NCI-H510A treated with DMSO at 0.1 percent for 48 hours (cell line): Measurements from ENCODE around the gene NXPH4.

ENCODE experiments used
- DNase-seq: peaks from one replicate; lab custom pipeline; 2025; lab: John Stamatoyannopoulos, UW

Gene NXPH4

DNA sequence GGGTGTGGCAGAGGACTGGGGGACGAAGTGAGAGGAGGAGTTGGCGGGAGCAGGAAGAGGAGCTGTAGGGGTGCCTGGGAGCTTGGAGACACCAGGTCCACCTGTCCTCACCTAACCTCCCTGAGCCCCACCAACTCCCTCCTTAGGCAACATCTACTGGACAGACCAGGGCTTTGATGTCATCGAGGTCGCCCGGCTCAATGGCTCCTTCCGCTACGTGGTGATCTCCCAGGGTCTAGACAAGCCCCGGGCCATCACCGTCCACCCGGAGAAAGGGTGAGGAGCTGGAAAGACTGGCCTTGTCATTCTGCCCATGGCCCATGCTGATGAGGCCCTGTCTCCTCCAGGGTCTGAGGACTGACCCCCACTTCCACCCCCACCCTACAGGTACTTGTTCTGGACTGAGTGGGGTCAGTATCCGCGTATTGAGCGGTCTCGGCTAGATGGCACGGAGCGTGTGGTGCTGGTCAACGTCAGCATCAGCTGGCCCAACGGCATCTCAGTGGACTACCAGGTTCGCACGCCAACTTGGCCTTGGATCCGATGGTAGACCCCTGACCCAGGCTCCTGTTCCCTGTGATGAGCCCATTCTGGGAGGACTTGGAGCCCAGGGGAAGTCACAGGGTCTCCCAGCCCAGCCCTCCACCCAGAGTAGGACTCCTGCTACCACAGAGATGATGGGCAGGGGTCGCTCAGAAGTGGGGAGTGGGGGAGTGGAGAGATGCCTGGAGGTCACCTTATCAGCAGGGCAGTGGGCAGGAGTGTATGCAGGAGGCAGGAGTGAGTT is 32.5 kb upstream of the NXPH4 start:
- DNase-seq: no peak

DNA sequence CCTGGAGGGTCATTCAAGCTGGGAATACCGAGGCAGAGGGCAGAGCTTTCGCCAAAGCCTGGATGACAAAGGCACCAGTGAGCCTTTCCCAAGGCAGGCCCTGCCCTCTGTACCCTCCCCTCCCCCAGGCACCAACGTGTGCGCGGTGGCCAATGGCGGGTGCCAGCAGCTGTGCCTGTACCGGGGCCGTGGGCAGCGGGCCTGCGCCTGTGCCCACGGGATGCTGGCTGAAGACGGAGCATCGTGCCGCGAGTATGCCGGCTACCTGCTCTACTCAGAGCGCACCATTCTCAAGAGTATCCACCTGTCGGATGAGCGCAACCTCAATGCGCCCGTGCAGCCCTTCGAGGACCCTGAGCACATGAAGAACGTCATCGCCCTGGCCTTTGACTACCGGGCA is 31.2 kb upstream of the NXPH4 start:
- no peak for DNase-seq

DNA sequence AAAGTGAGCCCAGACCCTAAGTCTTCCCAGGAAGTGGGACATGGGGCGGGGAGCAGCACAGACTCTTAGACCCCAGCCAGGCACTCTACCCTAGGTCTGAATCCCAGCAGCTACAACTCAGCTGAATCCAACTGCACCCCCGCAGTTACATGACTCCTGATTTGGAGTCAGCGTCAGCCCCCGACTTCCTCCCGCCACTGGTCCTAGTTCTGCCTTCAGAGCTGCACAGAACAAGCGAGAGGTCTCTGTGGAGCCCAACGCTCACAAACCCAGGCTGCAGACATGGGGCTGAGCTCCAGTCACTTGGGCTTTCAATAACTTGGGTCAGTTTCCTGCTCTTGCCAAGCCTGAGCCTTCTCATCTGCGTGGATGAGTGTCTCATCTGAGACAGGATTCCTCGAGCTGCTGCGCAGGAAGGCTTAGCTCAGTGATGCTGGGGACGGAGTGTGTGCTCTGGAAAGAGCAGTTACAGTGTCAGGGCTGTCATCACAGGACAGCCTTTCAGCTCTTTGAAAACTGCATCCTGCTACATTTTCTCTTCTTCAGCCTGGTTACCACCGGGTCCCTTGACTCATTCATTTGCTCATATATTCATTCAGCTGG is 30.6 kb upstream of the NXPH4 start:
- DNase-seq: no peak

DNA sequence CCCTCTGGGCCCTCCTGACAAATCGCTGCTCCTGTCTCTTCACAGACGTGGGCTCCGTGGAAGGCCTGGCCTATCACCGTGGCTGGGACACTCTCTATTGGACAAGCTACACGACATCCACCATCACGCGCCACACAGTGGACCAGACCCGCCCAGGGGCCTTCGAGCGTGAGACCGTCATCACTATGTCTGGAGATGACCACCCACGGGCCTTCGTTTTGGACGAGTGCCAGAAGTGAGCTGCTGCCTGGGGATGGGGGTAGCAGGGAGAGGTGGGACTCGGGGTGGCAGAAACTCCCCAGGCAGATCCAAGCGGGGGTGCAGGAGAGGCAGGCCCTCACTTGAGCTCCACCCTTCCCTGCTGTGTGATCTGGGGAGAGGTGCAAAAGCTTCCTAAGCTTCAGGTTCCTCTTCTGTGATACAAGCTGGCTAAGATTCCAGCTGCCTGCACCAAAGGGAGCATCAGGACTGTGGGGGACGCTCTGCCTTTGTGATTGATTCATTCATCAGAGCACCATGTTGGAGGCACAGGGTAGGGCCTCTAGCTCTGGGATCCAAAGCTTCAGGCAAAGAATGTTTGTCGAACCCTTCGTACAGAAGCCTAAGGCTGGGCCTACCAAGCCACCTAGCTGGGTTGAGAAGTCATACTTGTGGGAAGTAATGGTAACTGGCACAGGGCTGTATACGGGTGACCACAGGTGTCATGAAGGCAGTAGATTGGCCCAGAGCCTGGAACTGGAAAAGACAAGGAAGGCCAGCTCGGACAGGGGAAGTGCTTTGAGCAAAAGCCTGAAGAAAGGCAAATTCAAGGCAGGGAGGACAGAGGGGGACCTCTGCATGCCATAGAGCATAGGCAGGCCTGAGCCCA is 29.1 kb upstream of the NXPH4 start:
- no peak for DNase-seq

DNA sequence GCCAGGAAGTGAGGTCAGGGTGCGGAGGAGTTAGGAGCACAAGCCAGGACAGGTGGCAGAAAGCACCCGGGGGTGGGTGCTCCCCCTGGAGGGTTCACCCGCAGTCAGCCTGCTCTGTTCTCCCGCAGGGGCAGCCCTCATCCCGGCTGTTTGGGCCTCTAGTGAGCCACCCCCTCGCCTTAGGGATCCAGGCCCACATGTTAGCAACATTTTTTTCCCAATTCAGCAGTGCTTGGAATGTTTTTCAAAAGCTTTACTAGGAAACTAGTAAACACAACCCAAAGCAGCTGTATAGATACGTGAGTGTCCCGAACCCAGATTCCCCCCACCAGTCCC is 28.5 kb upstream of the NXPH4 start:
- DNase-seq: no peak

DNA sequence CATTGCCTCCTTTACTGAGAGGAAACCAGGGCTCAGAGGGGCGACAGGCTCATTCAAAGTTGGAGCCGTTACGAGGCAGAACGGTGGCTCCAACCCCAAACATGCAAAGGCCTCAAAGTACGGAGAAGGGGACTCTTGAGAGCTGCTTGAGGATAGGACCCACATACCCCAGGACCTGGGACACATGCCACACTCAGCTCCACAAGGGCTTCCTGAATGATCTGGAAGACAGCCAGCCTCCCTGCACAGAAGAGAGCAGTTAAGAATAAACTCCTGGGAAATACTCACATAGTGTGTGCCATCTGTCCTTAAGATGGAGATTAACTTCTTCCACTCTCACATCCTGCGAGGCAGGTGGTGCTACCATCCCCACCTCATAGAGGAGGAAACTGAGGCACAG is 26.6 kb upstream of the NXPH4 start:
- no peak for DNase-seq

DNA sequence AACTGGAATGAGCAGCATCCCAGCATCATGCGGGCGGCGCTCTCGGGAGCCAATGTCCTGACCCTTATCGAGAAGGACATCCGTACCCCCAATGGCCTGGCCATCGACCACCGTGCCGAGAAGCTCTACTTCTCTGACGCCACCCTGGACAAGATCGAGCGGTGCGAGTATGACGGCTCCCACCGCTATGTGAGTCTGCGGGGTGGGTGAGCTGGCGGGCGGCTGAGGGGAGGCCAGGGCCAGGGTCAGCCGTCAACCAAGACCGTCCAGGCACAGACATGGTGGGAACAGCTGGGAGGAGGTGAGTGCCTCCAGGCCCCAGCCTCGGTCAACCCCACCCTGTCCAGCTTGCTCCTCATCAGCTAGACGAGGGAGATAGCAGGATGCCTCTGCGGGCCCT is 25.8 kb upstream of the NXPH4 start:
- no peak for DNase-seq

DNA sequence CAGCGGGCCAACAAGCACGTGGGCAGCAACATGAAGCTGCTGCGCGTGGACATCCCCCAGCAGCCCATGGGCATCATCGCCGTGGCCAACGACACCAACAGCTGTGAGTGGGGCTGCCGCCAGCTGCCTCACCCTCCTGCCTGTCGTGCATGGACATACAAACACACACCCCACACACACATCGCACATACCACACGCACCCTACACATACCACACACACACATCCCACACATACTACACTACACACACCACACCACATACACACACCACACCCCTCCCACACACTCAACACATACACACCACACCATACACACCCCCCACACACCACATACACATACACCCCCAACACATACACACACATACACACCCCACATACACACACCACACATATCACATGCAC is 25.2 kb upstream of the NXPH4 start:
- DNase-seq: no peak

DNA sequence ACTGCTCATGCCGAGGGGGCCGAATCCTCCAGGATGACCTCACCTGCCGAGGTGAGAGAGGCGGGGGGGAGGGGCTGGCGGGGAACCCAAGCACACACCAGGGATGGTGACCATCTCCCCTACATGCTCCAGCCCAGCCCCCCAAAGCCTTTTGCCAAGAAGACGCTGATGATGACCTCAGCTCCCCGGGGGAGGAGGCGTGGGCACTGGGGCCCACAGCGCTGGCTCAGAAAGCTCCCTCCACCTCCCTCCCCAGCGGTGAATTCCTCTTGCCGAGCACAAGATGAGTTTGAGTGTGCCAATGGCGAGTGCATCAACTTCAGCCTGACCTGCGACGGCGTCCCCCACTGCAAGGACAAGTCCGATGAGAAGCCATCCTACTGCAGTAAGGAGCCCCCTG is 23.7 kb upstream of the NXPH4 start:
- no peak for DNase-seq

DNA sequence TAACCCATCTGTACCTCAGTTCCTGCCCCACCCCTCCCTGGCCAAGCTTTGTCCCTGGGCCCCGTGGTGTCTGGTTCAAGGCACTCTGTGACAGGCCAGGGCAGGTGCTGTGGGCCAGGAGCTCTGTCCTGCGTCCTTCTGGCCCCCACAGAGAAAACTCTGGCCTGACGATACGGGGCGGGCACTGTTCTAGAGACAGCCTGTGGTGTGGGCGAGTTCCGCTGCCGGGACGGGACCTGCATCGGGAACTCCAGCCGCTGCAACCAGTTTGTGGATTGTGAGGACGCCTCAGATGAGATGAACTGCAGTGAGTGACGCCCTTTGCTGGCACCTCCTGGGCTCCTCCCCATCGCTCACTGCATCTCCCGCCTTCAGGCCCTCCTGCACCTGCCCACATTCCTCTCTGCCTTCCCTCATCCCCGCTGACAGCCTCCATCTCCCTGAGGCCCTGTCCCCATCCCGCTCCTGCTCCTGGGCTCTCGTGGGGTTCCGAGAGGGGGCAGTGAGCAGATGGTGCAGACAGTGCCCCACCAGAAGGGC is 22.8 kb upstream of the NXPH4 start:
- DNase-seq: no peak

DNA sequence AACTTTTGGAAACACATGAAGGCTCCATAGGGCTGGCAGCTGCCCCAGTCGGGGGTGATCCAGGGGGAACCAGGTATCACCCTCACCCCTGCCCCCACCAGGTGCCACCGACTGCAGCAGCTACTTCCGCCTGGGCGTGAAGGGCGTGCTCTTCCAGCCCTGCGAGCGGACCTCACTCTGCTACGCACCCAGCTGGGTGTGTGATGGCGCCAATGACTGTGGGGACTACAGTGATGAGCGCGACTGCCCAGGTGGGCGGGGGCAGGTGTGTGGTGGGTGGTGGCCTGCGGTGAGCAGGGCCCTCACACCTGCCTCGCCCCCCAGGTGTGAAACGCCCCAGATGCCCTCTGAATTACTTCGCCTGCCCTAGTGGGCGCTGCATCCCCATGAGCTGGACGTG is 22.3 kb upstream of the NXPH4 start:
- no peak for DNase-seq

DNA sequence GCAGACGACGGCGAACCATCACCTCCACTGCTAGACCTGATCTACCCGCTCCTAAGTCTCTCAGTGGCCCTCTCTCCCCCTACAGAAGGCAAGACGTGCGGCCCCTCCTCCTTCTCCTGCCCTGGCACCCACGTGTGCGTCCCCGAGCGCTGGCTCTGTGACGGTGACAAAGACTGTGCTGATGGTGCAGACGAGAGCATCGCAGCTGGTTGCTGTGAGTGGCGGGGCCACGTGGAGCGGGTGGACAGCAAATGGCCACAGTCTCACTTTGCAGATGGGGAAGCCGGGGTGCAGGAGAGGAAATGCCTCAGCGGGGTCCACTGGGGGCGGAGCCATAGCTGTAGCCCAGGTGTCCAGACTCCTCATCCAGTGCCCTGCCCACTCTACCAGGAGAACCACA is 21.4 kb upstream of the NXPH4 start:
- no peak for DNase-seq

DNA sequence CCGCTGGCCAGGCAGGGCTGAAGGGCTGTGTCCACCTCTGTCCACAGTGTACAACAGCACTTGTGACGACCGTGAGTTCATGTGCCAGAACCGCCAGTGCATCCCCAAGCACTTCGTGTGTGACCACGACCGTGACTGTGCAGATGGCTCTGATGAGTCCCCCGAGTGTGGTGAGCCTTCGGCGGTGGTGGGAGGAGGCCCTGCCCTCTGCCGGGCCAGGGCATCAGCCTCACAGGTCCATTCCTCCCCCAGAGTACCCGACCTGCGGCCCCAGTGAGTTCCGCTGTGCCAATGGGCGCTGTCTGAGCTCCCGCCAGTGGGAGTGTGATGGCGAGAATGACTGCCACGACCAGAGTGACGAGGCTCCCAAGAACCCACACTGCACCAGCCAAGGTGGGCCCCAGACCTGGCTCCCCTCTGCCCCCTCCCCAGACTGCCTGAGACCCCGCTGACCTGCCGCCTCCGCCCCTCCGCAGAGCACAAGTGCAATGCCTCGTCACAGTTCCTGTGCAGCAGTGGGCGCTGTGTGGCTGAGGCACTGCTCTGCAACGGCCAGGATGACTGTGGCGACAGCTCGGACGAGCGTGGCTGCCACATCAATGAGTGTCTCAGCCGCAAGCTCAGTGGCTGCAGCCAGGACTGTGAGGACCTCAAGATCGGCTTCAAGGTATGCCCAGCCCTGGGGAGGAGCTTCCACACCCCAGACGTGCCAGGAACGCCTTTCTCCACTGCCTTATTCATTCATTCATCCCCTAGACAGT is 20.8 kb upstream of the NXPH4 start:
- DNase-seq: no peak

DNA sequence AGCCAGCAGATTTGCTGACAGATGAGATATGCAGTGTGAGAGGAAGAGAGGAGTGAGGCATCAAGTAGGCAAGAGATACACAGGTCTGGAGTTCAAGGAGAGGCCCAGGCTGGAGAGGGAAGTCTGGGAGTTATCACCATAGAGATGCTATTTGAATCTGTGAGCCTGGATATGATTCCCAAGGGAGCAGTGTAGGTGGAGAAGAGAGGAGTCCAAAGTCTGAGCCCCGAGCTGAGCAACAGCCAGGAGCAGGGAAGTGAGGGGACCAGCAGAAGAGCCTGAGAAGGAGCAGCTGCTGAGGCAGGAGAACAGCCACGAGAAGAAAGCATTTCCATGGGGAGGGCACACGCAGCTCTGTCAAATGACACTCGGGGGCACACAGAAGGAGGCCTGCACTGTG is 20.2 kb upstream of the NXPH4 start:
- no peak for DNase-seq

DNA sequence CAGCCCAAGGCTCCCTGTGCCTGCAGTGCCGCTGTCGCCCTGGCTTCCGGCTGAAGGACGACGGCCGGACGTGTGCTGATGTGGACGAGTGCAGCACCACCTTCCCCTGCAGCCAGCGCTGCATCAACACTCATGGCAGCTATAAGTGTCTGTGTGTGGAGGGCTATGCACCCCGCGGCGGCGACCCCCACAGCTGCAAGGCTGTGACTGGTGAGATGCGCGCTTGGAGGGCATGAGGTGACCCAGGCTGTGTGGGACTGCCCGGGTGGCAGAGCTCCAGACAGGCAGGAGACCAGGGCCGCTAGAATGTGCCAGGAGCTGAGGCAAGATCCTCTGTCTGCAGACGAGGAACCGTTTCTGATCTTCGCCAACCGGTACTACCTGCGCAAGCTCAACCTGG is 19.6 kb upstream of the NXPH4 start:
- DNase-seq: no peak

DNA sequence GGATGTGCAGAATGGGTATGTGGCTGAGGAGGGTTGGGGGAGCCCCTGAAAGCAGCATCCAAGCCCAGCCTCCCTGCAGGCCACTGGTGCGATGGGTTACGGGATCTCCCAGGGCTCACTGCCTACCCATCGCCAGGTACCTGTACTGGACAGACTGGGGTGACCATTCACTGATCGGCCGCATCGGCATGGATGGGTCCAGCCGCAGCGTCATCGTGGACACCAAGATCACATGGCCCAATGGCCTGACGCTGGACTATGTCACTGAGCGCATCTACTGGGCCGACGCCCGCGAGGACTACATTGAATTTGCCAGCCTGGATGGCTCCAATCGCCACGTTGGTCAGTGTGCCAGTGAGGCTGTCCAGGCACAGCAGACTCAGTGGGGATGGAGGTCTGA is 18.3 kb upstream of the NXPH4 start:
- no peak for DNase-seq

DNA sequence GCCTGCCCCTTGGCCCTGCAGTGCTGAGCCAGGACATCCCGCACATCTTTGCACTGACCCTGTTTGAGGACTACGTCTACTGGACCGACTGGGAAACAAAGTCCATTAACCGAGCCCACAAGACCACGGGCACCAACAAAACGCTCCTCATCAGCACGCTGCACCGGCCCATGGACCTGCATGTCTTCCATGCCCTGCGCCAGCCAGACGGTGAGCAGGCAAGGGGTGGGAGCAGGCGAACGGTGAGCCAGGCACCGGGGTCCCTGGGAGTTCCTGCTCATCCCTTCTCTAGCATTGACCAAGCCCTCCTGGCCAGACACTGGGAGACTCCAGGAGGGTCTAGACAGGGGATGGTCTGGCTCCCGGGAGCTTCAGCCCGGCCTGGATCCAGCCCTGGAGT is 17.4 kb upstream of the NXPH4 start:
- no peak for DNase-seq

DNA sequence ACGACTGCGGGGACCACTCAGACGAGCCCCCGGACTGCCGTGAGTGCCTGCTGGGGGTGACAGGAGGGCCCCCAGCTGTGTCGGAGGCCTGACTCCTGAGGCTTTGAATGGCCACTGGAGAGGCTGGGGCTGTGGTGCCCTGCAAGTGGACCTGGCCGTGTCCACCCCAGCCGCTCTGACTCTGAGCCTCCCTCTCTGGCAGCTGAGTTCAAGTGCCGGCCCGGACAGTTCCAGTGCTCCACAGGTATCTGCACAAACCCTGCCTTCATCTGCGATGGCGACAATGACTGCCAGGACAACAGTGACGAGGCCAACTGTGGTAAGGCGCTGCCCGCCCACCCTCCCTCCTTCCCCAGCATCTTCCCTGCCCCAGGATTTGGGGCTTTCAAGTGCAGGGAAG is 16.1 kb upstream of the NXPH4 start:
- DNase-seq: no peak

DNA sequence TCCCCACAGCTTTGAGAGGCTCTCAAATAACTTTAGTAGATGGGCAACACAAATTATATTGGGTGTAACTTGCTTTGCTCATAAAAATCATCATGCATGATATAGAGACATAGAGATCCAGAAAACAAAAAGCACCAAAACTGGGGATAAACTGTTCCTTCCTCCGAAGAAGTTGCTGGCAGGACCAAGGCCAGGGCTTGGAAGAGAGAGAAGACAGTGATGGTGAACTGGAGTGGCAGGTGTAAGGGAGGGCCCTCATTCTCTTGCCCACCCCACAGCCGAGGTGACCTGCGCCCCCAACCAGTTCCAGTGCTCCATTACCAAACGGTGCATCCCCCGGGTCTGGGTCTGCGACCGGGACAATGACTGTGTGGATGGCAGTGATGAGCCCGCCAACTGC is 15.4 kb upstream of the NXPH4 start:
- no peak for DNase-seq

DNA sequence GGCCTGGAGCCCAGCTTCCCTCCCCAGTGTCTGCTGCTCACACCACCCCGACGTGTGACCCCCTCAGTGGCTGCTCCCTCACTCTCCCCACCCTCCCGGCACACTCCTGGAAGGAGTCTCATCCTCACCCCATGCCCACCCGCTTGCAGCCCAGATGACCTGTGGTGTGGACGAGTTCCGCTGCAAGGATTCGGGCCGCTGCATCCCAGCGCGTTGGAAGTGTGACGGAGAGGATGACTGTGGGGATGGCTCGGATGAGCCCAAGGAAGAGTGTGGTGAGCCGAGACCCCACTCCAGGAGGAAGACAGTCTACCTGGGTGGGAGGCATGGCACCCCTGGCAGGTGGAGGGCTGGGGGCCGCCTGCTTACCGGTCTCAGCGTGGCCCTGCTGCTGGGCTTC is 15.0 kb upstream of the NXPH4 start:
- DNase-seq: no peak

DNA sequence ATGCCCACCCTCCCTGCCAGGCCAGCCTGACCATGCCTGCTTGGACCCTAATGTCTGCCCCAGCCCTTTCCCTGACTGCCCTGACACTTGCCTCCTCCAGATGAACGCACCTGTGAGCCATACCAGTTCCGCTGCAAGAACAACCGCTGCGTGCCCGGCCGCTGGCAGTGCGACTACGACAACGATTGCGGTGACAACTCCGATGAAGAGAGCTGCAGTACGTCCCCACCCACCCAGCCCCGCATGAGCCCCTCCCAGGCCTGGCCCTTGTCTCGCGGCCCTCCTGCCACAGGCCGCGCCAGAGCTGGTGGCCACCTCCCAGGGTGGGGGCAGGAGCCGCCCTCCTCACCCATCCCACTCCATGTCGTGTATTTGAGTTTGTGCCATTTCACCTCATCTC is 14.3 kb upstream of the NXPH4 start:
- DNase-seq: no peak

DNA sequence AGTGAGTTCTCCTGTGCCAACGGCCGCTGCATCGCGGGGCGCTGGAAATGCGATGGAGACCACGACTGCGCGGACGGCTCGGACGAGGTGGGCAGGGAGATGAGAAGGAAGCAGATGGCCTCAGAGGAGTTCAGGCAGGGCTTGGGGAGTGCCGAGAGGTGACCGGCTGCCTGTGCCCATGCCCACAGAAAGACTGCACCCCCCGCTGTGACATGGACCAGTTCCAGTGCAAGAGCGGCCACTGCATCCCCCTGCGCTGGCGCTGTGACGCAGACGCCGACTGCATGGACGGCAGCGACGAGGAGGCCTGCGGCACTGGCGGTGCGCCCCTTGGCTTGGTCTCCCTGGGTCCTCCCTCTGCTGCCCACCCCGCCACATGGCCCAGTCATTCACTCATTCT is 13.4 kb upstream of the NXPH4 start:
- DNase-seq: no peak
